Caco-2 (cell line): ENCODE results near the gene SOD2. TPM values are rescaled to one million over a fixed set of nuclear protein-coding genes. Genes with fewer than 3 reads are reported as not detected.

ENCODE experiments used
- BruUV-seq: library from RNA; stranded (reverse); fragments of 400-500 nt; replicated peaks from 2 replicates; lab custom pipeline; 2021; lab: Mats Ljungman, UMichigan
- CTCF ChIA-PET: fragments of 300-600 bp; sonication (Branson Sonifier 250); formaldehyde crosslinking; loops from one replicate; lab custom pipeline; 2022; ENCODE audit warnings: antibody characterized with exemption; lab: Charles Lee
- POLR2A ChIA-PET: fragments of 300-600 bp; sonication (Branson Sonifier 250); formaldehyde crosslinking; loops from one replicate; lab custom pipeline; 2022; ENCODE audit warnings: antibody characterized with exemption; lab: Charles Lee
- DNase-seq, 2 experiments: peaks; one replicate each; pipeline versions ENCODE4 v3.0.0 to v3.0.0-alpha.2; 2020 to 2022
- H3K27me3 ChIP-seq: replicated peaks from 2 replicates; pipeline ENCODE4 v1.6.0; 2011; ENCODE audit warnings: low read length; ENCODE audit not compliant: control insufficient read depth, insufficient read depth
- H3K36me3 ChIP-seq: 2 replicates; pipeline ENCODE4 v1.5.1; 2011; ENCODE audit warnings: low read length; ENCODE audit not compliant: control insufficient read depth, insufficient read depth
- H3K4me1 ChIP-seq: fragments of 250-450 bp; sonication (Bioruptor Pico); 2 replicates; pipeline ENCODE4 v1.5.1; 2020; ENCODE audit warnings: mild to moderate bottlenecking
- H3K4me3 ChIP-seq: 2 replicates; pipeline ENCODE4 v1.5.1; 2011; ENCODE audit warnings: low read depth, mild to moderate bottlenecking, control low read depth, low read length
- H3K9me3 ChIP-seq: fragments of 250-450 bp; sonication (Bioruptor Pico); 2 replicates; pipeline ENCODE4 v1.5.1; 2020; ENCODE audit warnings: mild to moderate bottlenecking, moderate library complexity
- H3K27ac Mint-ChIP-seq: one replicate; pipeline ENCODE4 v1.8.0; 2022; ENCODE audit warnings: mixed read lengths; ENCODE audit not compliant: unreplicated experiment
- H3K27me3 Mint-ChIP-seq: one replicate; pipeline ENCODE4 v1.8.0; 2022; ENCODE audit warnings: mixed read lengths; ENCODE audit not compliant: insufficient read depth, unreplicated experiment
- H3K36me3 Mint-ChIP-seq: one replicate; pipeline ENCODE4 v1.8.0; 2022; ENCODE audit warnings: mild to moderate bottlenecking, mixed read lengths; ENCODE audit not compliant: insufficient read depth, unreplicated experiment
- H3K4me1 Mint-ChIP-seq: one replicate; pipeline ENCODE4 v1.8.0; 2022; ENCODE audit warnings: low read depth, mixed read lengths; ENCODE audit not compliant: unreplicated experiment
- H3K4me3 Mint-ChIP-seq: one replicate; pipeline ENCODE4 v1.8.0; 2022; ENCODE audit warnings: mild to moderate bottlenecking, moderate library complexity, mixed read lengths; ENCODE audit not compliant: unreplicated experiment
- H3K9me3 Mint-ChIP-seq: one replicate; pipeline ENCODE4 v1.8.0; 2022; ENCODE audit warnings: mixed read lengths; ENCODE audit not compliant: unreplicated experiment
- intact Hi-C: fragments of 100-400 bp; cut with micrococcal nuclease; formaldehyde crosslinking; loops from one replicate; pipeline ENCODE4 v1.10.0; 2022; ENCODE audit not compliant: unreplicated experiment
- total RNA-seq: library from RNA; stranded (reverse); gene quantifications from 2 replicates; pipeline ENCODE4 v1.2.3, GENCODE V29; 2022
- TF ChIP-seq, protein P1 (sequence below), 2 experiments: fragments of 200-600 bp in 1 of 2; IDR thresholded peaks; 1 replicate in 1 of 2; 2 replicates in 1 of 2; pipeline versions ENCODE4 v1.5.1 to v1.8.0; 2011 to 2022; ENCODE audit warnings: antibody characterized with exemption in 1 of 2, control low read depth in 1 of 2, inconsistent platforms in 1 of 2, low read depth in 1 of 2, low read length in 1 of 2, mild to moderate bottlenecking in 1 of 2, moderate library complexity in 1 of 2; ENCODE audit not compliant: insufficient read depth in 1 of 2, severe bottlenecking in 1 of 2, unreplicated experiment in 1 of 2

Gene SOD2
- total RNA-seq, 1 experiment from 2014 or later, result 110 TPM

DNA sequence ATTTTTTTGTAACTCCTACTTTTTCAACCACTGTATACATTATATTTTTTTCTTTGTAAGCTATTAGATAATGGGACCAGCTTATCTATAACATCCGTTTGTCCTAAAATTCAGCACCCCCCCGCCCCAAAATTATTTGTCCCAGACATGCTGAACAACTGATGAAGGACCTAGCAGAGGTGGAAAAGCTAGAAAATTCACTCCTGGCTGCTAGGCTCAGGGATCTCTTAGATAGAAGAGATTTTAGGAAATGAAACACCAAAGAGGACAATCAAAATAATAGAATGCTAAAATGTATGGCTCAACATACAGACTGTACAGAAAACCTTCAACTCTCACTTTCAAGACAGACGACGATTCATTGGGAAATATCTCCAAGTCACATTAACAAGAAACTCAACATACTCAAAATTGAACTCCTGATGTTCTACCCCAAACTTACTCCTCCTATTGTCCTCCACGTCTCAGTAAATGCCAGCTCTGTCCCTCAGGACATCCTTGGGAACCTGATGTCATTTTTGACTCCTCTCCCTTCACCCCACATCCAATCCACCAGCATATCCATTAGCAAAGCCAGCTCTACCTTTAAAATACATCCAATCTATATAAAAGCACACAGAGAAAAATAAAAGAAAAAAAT is 4.7 kb downstream of the SOD2 start:
- H3K36me3 ChIP-seq, result peaks cover 3% of the 10 kb centered on the region
- no peaks in the 10 kb centered on the region for H3K27me3 ChIP-seq
- TF ChIP-seq, protein P1, sequence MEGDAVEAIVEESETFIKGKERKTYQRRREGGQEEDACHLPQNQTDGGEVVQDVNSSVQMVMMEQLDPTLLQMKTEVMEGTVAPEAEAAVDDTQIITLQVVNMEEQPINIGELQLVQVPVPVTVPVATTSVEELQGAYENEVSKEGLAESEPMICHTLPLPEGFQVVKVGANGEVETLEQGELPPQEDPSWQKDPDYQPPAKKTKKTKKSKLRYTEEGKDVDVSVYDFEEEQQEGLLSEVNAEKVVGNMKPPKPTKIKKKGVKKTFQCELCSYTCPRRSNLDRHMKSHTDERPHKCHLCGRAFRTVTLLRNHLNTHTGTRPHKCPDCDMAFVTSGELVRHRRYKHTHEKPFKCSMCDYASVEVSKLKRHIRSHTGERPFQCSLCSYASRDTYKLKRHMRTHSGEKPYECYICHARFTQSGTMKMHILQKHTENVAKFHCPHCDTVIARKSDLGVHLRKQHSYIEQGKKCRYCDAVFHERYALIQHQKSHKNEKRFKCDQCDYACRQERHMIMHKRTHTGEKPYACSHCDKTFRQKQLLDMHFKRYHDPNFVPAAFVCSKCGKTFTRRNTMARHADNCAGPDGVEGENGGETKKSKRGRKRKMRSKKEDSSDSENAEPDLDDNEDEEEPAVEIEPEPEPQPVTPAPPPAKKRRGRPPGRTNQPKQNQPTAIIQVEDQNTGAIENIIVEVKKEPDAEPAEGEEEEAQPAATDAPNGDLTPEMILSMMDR (IDR thresholded peaks at IDR 0.05; ENCODE audit: insufficient read depth in 1 of 2, low read depth in 1 of 2, low read length in 1 of 2, severe bottlenecking in 1 of 2, unreplicated experiment in 1 of 2), result no peak
- peaks cover 8% of the 10 kb centered on the region for H3K4me1 Mint-ChIP-seq
- H3K4me3 Mint-ChIP-seq, result no peak overlapping the region
- ChIA-PET CTCF (no interaction called here), POLR2A (interaction anchor here (0.6 kb wide), 1 partner anchor 96 kb away, joined by 4 read pairs; no protein-coding TSS in a partner anchor)
- no peaks in the 10 kb centered on the region for H3K27me3 Mint-ChIP-seq
- no peak overlapping the region for H3K4me3 ChIP-seq
- intact Hi-C loops, result no loop called here
- H3K9me3 Mint-ChIP-seq, result no peaks in the 10 kb centered on the region
- BruUV-seq, result no TSS peak
- no peak overlapping the region for H3K27ac Mint-ChIP-seq
- H3K36me3 Mint-ChIP-seq, result peaks cover 66% of the 10 kb centered on the region
- H3K4me1 ChIP-seq, result no peaks in the 10 kb centered on the region
- H3K9me3 ChIP-seq, result no peaks in the 10 kb centered on the region
- no peak for DNase-seq

- H3K9me3 ChIP-seq, result no peaks in the 10 kb centered on the region
- no peak overlapping the region for H3K4me3 Mint-ChIP-seq
- no peaks in the 10 kb centered on the region for H3K27me3 ChIP-seq
- intact Hi-C loops, result no loop called here
- no peaks in the 10 kb centered on the region for H3K27me3 Mint-ChIP-seq
- POLR2A ChIA-PET, result interaction anchor here (0.6 kb wide), 1 partner anchor 67 kb away, joined by 3 read pairs; no protein-coding TSS in a partner anchor
- TF ChIP-seq, protein P1 (IDR thresholded peaks at IDR 0.05; ENCODE audit: insufficient read depth in 1 of 2, low read depth in 1 of 2, low read length in 1 of 2, severe bottlenecking in 1 of 2, unreplicated experiment in 1 of 2), result peak in 1 of 2 experiments; percentile 11
- peaks cover 63% of the 10 kb centered on the region for H3K36me3 Mint-ChIP-seq
- no peak for DNase-seq
- H3K9me3 Mint-ChIP-seq, result no peaks in the 10 kb centered on the region
- no TSS peak for BruUV-seq
- H3K36me3 ChIP-seq, result peaks cover 3% of the 10 kb centered on the region
- H3K4me1 ChIP-seq, result no peaks in the 10 kb centered on the region
- peaks cover 8% of the 10 kb centered on the region for H3K4me1 Mint-ChIP-seq
- CTCF ChIA-PET, result no interaction called here
- H3K4me3 ChIP-seq, result no peak overlapping the region
- no peak overlapping the region for H3K27ac Mint-ChIP-seq
These were observed 5.7 kb downstream of the SOD2 start for GRCh38 chr6:159687341-159687740.

DNA sequence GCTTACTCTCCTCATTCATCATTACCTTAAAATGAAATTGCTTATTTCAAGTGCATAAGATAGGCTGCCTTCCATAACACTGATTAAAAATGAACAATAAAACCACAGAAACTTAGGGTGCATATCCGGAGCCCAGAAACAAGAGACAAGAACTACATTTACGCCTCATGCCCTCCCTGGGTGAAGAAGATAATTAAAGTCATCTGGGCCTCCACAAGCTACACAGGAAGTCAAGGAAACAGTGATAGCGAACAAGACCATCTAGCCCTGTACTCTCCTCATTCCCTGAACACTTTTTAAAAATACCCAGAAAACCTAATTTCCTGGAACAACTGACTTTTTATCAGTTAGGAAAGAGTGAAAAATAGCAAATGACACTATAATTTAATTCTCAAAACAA is 6.3 kb downstream of the SOD2 start:
- Histone ChIP-seq H3K4me3 (no peak overlapping the region), H3K4me1 (no peaks in the 10 kb centered on the region), H3K36me3 (peaks cover 3% of the 10 kb centered on the region), H3K9me3 (no peaks in the 10 kb centered on the region), H3K27me3 (no peaks in the 10 kb centered on the region)
- peaks cover 58% of the 10 kb centered on the region for H3K36me3 Mint-ChIP-seq
- BruUV-seq, result no TSS peak
- H3K4me1 Mint-ChIP-seq, result peaks cover 8% of the 10 kb centered on the region
- DNase-seq, result no peak
- no peaks in the 10 kb centered on the region for H3K27me3 Mint-ChIP-seq
- TF ChIP-seq, protein P1 (IDR thresholded peaks at IDR 0.05; ENCODE audit: insufficient read depth in 1 of 2, low read depth in 1 of 2, low read length in 1 of 2, severe bottlenecking in 1 of 2, unreplicated experiment in 1 of 2), result no peak
- no peak overlapping the region for H3K4me3 Mint-ChIP-seq
- CTCF ChIA-PET, result no interaction called here
- intact Hi-C loops, result no loop called here
- H3K27ac Mint-ChIP-seq, result no peak overlapping the region
- no peaks in the 10 kb centered on the region for H3K9me3 Mint-ChIP-seq
- POLR2A ChIA-PET, result no interaction called here
